A549 (cell line): Measurements from ENCODE around the gene SLC30A7. TPM values are rescaled to one million over a fixed set of nuclear protein-coding genes. Genes with fewer than 3 reads are reported as not detected.

Experiments
- ATAC-seq, 2 experiments: fragments of 200-7000 bp in 1 of 2; fragments of >200 bp in 1 of 2; cut with Nextera tagmentation in 1 of 2; cut with Tn5 transposase in 1 of 2; 3 replicates each; pipeline versions ENCODE4 v1.8.0 to v1.9.1; 2018 to 2020; ENCODE audit warnings: mild to moderate bottlenecking in 1 of 2, moderate library complexity in 1 of 2
- CTCF ChIA-PET: fragments of 300-600 bp; sonication (Branson Sonifier 250); formaldehyde crosslinking; extraction: SDS; loops from one replicate; lab custom pipeline; 2021; ENCODE audit warnings: antibody characterized with exemption, inconsistent platforms; lab: Yijun Ruan, JAX
- POLR2A ChIA-PET: fragments of 350-600 bp; formaldehyde crosslinking; extraction: SDS; loops from one replicate; lab custom pipeline; 2021; ENCODE audit warnings: antibody characterized with exemption, inconsistent platforms; lab: Yijun Ruan, JAX
- DNase-seq, 2 experiments: peaks; one replicate each; pipeline versions ENCODE4 v3.0.0 to v3.0.0-alpha.2; 2011 to 2016; ENCODE audit warnings: low read depth in 1 of 2, low spot score in 1 of 2
- FAIRE-seq: peaks from 2 replicates; lab custom pipeline; 2011; peaks lifted over from hg19 to GRCh38; lab: Jason Lieb, UNC
- H3K27ac ChIP-seq, 2 experiments: fragments of >200 bp; sonication (Bioruptor Twin); formaldehyde crosslinking; 3 replicates each; pipeline ENCODE4 v1.5.1; 2016 to 2017
- H3K4me1 ChIP-seq: fragments of >200 bp; sonication (Bioruptor Twin); formaldehyde crosslinking; 3 replicates; pipeline ENCODE4 v1.6.1; 2016
- H3K4me2 ChIP-seq: fragments of >200 bp; sonication (Bioruptor Twin); formaldehyde crosslinking; 3 replicates; pipeline ENCODE4 v1.6.1; 2016
- H3K4me3 ChIP-seq: fragments of >200 bp; sonication (Bioruptor Twin); formaldehyde crosslinking; 3 replicates; pipeline ENCODE4 v1.5.1; 2016
- H3K9me3 ChIP-seq: fragments of >200 bp; sonication (Bioruptor Twin); formaldehyde crosslinking; 3 replicates; pipeline ENCODE4 v1.6.1; 2016
- CBX2 ChIP-seq: fragments of 200-600 bp; sonication (generic); IDR thresholded peaks from 2 replicates; pipeline ENCODE4 v1.6.1; 2016; ENCODE audit warnings: low read depth, mild to moderate bottlenecking, borderline replicate concordance
- CBX8 ChIP-seq: fragments of 200-600 bp; sonication (generic); IDR thresholded peaks from 2 replicates; pipeline ENCODE4 v1.6.1; 2016
- CEBPB ChIP-seq, 2 experiments: fragments of >200 bp in 1 of 2; sonication (Bioruptor Twin) in 1 of 2; formaldehyde crosslinking in 1 of 2; IDR thresholded peaks; 2 replicates each; pipeline ENCODE4 v1.6.1; 2012 to 2016
- CHD2 ChIP-seq: fragments of 150-350 bp; IDR thresholded peaks from 2 replicates; pipeline ENCODE4 v1.6.1; 2014; ENCODE audit warnings: low read length; ENCODE audit not compliant: partially characterized antibody
- CHD4 ChIP-seq: fragments of 200-600 bp; sonication (generic); IDR thresholded peaks from 2 replicates; pipeline ENCODE4 v1.6.1; 2016; ENCODE audit warnings: antibody characterized with exemption, mild to moderate bottlenecking, borderline replicate concordance
- EHF ChIP-seq: fragments of 250-450 bp; sonication (Bioruptor Pico); IDR thresholded peaks from 2 replicates; pipeline ENCODE4 v1.5.0; 2020; ENCODE audit warnings: mild to moderate bottlenecking
- EHMT2 ChIP-seq: fragments of 200-600 bp; sonication (generic); IDR thresholded peaks from 2 replicates; pipeline ENCODE4 v1.6.1; 2016; ENCODE audit warnings: antibody characterized with exemption, low read depth, mild to moderate bottlenecking, moderate library complexity
- ESRRA ChIP-seq: fragments of 150-350 bp; IDR thresholded peaks from 2 replicates; pipeline ENCODE4 v1.6.1; 2014; ENCODE audit warnings: mild to moderate bottlenecking, low read length, borderline replicate concordance
- FOSB ChIP-seq: fragments of 250-450 bp; sonication (Bioruptor Pico); IDR thresholded peaks from 2 replicates; pipeline ENCODE4 v1.5.0; 2020; ENCODE audit warnings: mild to moderate bottlenecking, moderate library complexity
- GATA3 ChIP-seq: IDR thresholded peaks from 2 replicates; pipeline ENCODE4 v1.6.1; 2012; ENCODE audit warnings: borderline replicate concordance
- HDAC2 ChIP-seq: fragments of 200-600 bp; sonication (generic); IDR thresholded peaks from 2 replicates; pipeline ENCODE4 v1.6.1; 2016
- HOXA7 ChIP-seq: fragments of 250-450 bp; sonication (Bioruptor Pico); IDR thresholded peaks from 2 replicates; pipeline ENCODE4 v1.5.0; 2020; ENCODE audit warnings: mild to moderate bottlenecking, moderate library complexity
- JUNB ChIP-seq: fragments of >200 bp; sonication (Bioruptor Twin); formaldehyde crosslinking; IDR thresholded peaks from 2 replicates; pipeline ENCODE4 v1.6.1; 2016
- KDM1A ChIP-seq: fragments of 200-600 bp; sonication (generic); IDR thresholded peaks from 2 replicates; pipeline ENCODE4 v1.6.1; 2016; ENCODE audit warnings: low read depth, mild to moderate bottlenecking
- KDM5A ChIP-seq: fragments of 200-600 bp; sonication (generic); IDR thresholded peaks from 2 replicates; pipeline ENCODE4 v1.6.1; 2016; ENCODE audit warnings: antibody characterized with exemption, mild to moderate bottlenecking
- MAFK ChIP-seq: fragments of 450-650 bp; IDR thresholded peaks from 2 replicates; pipeline ENCODE4 v1.6.1; 2014; ENCODE audit not compliant: partially characterized antibody
- NFE2L2 ChIP-seq: fragments of 150-350 bp; conservative IDR thresholded peaks from 2 replicates; pipeline ENCODE4 v1.6.1; 2014; ENCODE audit warnings: low read length
- NPAS2 ChIP-seq: fragments of 250-450 bp; sonication (Bioruptor Pico); IDR thresholded peaks from 2 replicates; pipeline ENCODE4 v1.8.0; 2022; ENCODE audit warnings: mild to moderate bottlenecking, moderate library complexity, borderline replicate concordance
- PHF8 ChIP-seq: fragments of 200-600 bp; sonication (generic); IDR thresholded peaks from 2 replicates; pipeline ENCODE4 v1.6.1; 2016; ENCODE audit warnings: low read depth, mild to moderate bottlenecking, antibody characterized with exemption, moderate library complexity, borderline replicate concordance
- POLR2A ChIP-seq: IDR thresholded peaks from 2 replicates; pipeline ENCODE4 v1.6.1; 2012; ENCODE audit warnings: mild to moderate bottlenecking, low read length
- POLR2AphosphoS2 ChIP-seq: conservative IDR thresholded peaks from 2 replicates; pipeline ENCODE4 v1.6.1; 2012; ENCODE audit warnings: low read length, improper control_type of control experiment, inconsistent platforms
- RCOR1 ChIP-seq: fragments of 150-350 bp; IDR thresholded peaks from 2 replicates; pipeline ENCODE4 v1.6.1; 2014; ENCODE audit warnings: antibody characterized with exemption, low read length, low read depth
- RNF2 ChIP-seq: fragments of 200-600 bp; sonication (generic); IDR thresholded peaks from 2 replicates; pipeline ENCODE4 v1.6.1; 2016; ENCODE audit warnings: low read depth, mild to moderate bottlenecking, antibody characterized with exemption, moderate library complexity, borderline replicate concordance
- SMC3 ChIP-seq: fragments of >200 bp; sonication (Bioruptor Twin); formaldehyde crosslinking; IDR thresholded peaks from 3 replicates; pipeline ENCODE4 v1.6.1; 2018; ENCODE audit warnings: inconsistent platforms
- SREBF2 ChIP-seq: fragments of 450-650 bp; IDR thresholded peaks from 2 replicates; pipeline ENCODE4 v1.6.1; 2014; ENCODE audit warnings: mild to moderate bottlenecking, moderate library complexity
- TP53 ChIP-seq: fragments of 250-450 bp; sonication (Bioruptor Pico); IDR thresholded peaks from 2 replicates; pipeline ENCODE4 v1.5.0; 2021; ENCODE audit warnings: mild to moderate bottlenecking, moderate library complexity
- ZSCAN20 ChIP-seq: fragments of 250-450 bp; sonication (Bioruptor Pico); IDR thresholded peaks from 2 replicates; pipeline ENCODE4 v1.8.0; 2022; ENCODE audit warnings: mild to moderate bottlenecking, moderate library complexity
- WGBS: methylation state at CpG from one replicate; pipeline ENCODE4 v1.1.6; 2017; ENCODE audit errors: missing lambda C conversion rate; 5-methylcytosine and 5-hydroxymethylcytosine counted together
- polyA plus RNA-seq, 4 experiments: library from polyadenylated mRNA; depleted of rRNA in 3 of 4; stranded (reverse); fragments of >200 nt; fragmentation: RNase III in 1 of 4; extraction: RNeasy Plus Mini Kit Qiagen cat#74134 plus additional on column Dnase treatment in 1 of 4; gene quantifications; 2 replicates in 3 of 4; 3 replicates in 1 of 4; pipeline ENCODE4 v1.2.3, GENCODE V29; 2011 to 2017
- TF ChIP-seq, protein P1 (sequence below): fragments of 150-350 bp; IDR thresholded peaks from 2 replicates; pipeline ENCODE4 v1.6.1; 2014; ENCODE audit warnings: low read depth, mild to moderate bottlenecking, low read length
- TF ChIP-seq, protein P2 (sequence below): fragments of 250-450 bp; sonication (Bioruptor Pico); IDR thresholded peaks from 2 replicates; pipeline ENCODE4 v1.5.0; 2021; ENCODE audit warnings: mild to moderate bottlenecking, moderate library complexity, borderline replicate concordance

SLC30A7 gene
- polyA plus RNA-seq, 2 of the 4 experiments (the other 2 are of a cell fraction): 4.3 to 9.6 TPM

DNA sequence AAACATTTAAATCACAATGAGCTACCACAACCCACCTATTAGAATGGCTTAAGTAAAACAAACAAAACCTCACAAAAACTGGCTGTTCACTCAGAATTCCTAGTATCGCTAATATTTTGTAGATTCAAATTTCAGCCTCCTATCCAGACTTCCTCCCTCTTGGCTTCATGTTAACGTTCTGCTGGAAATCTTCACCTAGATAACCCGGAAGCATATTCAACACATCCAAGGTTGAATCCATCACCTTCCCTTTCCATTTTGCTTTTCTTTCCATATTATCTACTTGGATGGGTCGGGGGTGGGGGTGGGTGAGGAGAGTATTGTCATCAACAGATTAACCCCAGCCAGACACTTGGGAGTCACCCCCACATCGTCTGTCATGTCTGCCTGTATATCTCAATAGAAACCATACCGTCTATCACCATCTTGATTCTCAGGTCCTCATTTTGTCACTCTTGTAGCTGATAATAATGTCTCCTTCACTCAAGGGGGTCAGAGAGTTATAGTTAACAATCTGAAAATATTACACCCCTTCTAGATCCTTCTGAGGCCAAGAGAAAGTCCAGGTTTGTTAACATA lies 131.4 kb downstream of the SLC30A7 start:
- 88% methylated on average over 6 of the region's 6 CpGs for WGBS
- no peak overlapping the region for H3K27ac ChIP-seq
- H3K9me3 ChIP-seq: no peaks in the 10 kb centered on the region
- ATAC-seq (no peak), FAIRE-seq (no peak), DNase-seq (no peak)
- CTCF ChIA-PET: interaction anchor here (1.6 to 2.0 kb wide), 2 partner anchors 211 to 212 kb away, joined by 4 to 6 read pairs; no protein-coding TSS in a partner anchor
- no peak for TF ChIP-seq ESRRA
- no peak for TF ChIP-seq TP53 (CRISPR knock-in tag)
- no peak for TF ChIP-seq CHD2
- TF ChIP-seq FOSB (CRISPR knock-in tag): no peak
- TF ChIP-seq RCOR1: no peak
- TF ChIP-seq, protein P1, sequence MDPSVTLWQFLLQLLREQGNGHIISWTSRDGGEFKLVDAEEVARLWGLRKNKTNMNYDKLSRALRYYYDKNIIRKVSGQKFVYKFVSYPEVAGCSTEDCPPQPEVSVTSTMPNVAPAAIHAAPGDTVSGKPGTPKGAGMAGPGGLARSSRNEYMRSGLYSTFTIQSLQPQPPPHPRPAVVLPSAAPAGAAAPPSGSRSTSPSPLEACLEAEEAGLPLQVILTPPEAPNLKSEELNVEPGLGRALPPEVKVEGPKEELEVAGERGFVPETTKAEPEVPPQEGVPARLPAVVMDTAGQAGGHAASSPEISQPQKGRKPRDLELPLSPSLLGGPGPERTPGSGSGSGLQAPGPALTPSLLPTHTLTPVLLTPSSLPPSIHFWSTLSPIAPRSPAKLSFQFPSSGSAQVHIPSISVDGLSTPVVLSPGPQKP: no peak
- no peak for TF ChIP-seq CBX2
- no peak for TF ChIP-seq ZSCAN20 (CRISPR knock-in tag)
- TF ChIP-seq POLR2A: no peak
- no peak for TF ChIP-seq NFE2L2
- TF ChIP-seq PHF8: no peak
- no peak for TF ChIP-seq CBX8
- no peak for TF ChIP-seq SMC3
- no peak for TF ChIP-seq POLR2AphosphoS2
- POLR2A ChIA-PET: no interaction called here
- peak overlapping the region; percentile 76; the same call in 1 of the 3 replicates for H3K4me3 ChIP-seq
- H3K4me2 ChIP-seq: peak overlapping the region; percentile 82
- peaks cover 31% of the 10 kb centered on the region; the same call in 2 of the 3 replicates for H3K4me1 ChIP-seq

DNA sequence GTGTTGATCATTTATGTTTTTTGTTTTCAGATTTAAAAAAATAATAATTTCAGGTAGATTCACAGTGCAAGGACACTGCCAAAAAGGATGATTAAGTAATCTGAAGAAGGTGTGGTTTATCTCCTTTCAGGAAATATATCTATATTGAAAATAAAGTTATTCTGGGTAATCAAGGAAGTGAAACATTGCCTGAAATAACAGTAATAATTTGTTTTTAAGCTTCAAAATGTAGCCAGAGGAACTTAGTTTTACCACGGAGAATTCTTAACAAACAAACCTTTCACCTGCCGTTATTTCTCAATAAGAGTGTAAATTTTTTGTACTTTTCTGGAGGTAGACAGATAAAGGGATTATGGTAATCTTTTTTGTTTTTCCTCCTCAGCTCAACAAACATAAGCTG lies 132.6 kb downstream of the SLC30A7 start:
- Histone ChIP-seq H3K4me1 (peaks cover 31% of the 10 kb centered on the region; the same call in 2 of the 3 replicates), H3K4me2 (no peak overlapping the region; the same call in 2 of the 3 replicates), H3K4me3 (no peak overlapping the region), H3K27ac (no peak overlapping the region), H3K9me3 (no peaks in the 10 kb centered on the region)
- FAIRE-seq (no peak), ATAC-seq (no peak), DNase-seq (no peak)
- POLR2A ChIA-PET: no interaction called here
- CTCF ChIA-PET: interaction anchor here (2.0 kb wide), 1 partner anchor 211 kb away, joined by 6 read pairs; no protein-coding TSS in a partner anchor
- WGBS: 44% methylated on average over 2 of the region's 2 CpGs
- TF ChIP-seq MAFK: no peak
- TF ChIP-seq EHMT2: no peak
- no peak for TF ChIP-seq HDAC2
- no peak for TF ChIP-seq EHF (CRISPR knock-in tag)
- no peak for TF ChIP-seq KDM5A
- no peak for TF ChIP-seq CHD4
- TF ChIP-seq JUNB: no peak
- TF ChIP-seq GATA3: no peak
- no peak for TF ChIP-seq NFE2L2
- no peak for TF ChIP-seq POLR2A
- no peak for TF ChIP-seq KDM1A
- no peak for TF ChIP-seq ZSCAN20 (CRISPR knock-in tag)
- no peak for TF ChIP-seq CBX2
- no peak for TF ChIP-seq NPAS2 (CRISPR knock-in tag)
- no peak for TF ChIP-seq CEBPB (IDR thresholded peaks at IDR 0.05)
- TF ChIP-seq SREBF2: no peak
- TF ChIP-seq CHD2: no peak
- TF ChIP-seq, protein P2, sequence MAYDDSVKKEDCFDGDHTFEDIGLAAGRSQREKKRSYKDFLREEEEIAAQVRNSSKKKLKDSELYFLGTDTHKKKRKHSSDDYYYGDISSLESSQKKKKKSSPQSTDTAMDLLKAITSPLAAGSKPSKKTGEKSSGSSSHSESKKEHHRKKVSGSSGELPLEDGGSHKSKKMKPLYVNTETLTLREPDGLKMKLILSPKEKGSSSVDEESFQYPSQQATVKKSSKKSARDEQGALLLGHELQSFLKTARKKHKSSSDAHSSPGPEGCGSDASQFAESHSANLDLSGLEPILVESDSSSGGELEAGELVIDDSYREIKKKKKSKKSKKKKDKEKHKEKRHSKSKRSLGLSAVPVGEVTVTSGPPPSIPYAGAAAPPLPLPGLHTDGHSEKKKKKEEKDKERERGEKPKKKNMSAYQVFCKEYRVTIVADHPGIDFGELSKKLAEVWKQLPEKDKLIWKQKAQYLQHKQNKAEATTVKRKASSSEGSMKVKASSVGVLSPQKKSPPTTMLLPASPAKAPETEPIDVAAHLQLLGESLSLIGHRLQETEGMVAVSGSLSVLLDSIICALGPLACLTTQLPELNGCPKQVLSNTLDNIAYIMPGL: no peak
- TF ChIP-seq RNF2: no peak
- no peak for TF ChIP-seq HOXA7 (CRISPR knock-in tag)
